GM23338 (cell line): ENCODE measurements around the gene STRBP. TPM values are rescaled to one million over a fixed set of nuclear protein-coding genes. Genes with fewer than 3 reads are reported as not detected.

Experiments used
- ATAC-seq: fragments of 200-7000 bp; cut with Tn5 transposase; 3 replicates; pipeline ENCODE4 v1.9.1; 2020
- DNase-seq: peaks from one replicate; pipeline ENCODE4 v3.0.0-alpha.2; 2015; ENCODE audit warnings: low spot score
- H2AFZ ChIP-seq: fragments of 200-600 bp; sonication (generic); 2 replicates; pipeline ENCODE4 v1.8.0; 2016; ENCODE audit warnings: antibody characterized with exemption, mild to moderate bottlenecking, moderate library complexity
- H3F3A ChIP-seq: fragments of 200-600 bp; sonication (generic); replicated peaks from 2 replicates; pipeline ENCODE4 v1.8.0; 2017; ENCODE audit warnings: antibody characterized with exemption, mixed run types, low read depth
- H3K27ac ChIP-seq: fragments of 200-600 bp; sonication (generic); 2 replicates; pipeline ENCODE4 v1.6.1; 2016; ENCODE audit warnings: low read depth
- H3K27me3 ChIP-seq: fragments of 200-600 bp; sonication (generic); 2 replicates; pipeline ENCODE4 v1.8.0; 2016; ENCODE audit warnings: mild to moderate bottlenecking, mixed run types, moderate library complexity; ENCODE audit not compliant: insufficient read depth
- H3K36me3 ChIP-seq: fragments of 200-600 bp; sonication (generic); 2 replicates; pipeline ENCODE4 v1.8.0; 2016; ENCODE audit warnings: mild to moderate bottlenecking; ENCODE audit not compliant: insufficient read depth
- H3K4me1 ChIP-seq: fragments of 200-600 bp; sonication (generic); 2 replicates; pipeline ENCODE4 v1.8.0; 2016; ENCODE audit warnings: mild to moderate bottlenecking, moderate library complexity; ENCODE audit not compliant: insufficient read depth
- H3K4me2 ChIP-seq: fragments of 200-600 bp; sonication (generic); 2 replicates; pipeline ENCODE4 v1.7.1; 2017; ENCODE audit warnings: mixed run types
- H3K4me3 ChIP-seq: fragments of 200-600 bp; sonication (generic); 2 replicates; pipeline ENCODE4 v1.6.1; 2016; ENCODE audit warnings: mixed run types
- H3K79me2 ChIP-seq: fragments of 200-600 bp; sonication (generic); replicated peaks from 2 replicates; pipeline ENCODE4 v1.8.0; 2017; ENCODE audit warnings: mild to moderate bottlenecking; ENCODE audit not compliant: insufficient read depth
- H3K9me2 ChIP-seq: fragments of 200-600 bp; sonication (generic); 2 replicates; pipeline ENCODE4 v1.8.0; 2017; ENCODE audit not compliant: insufficient read depth
- H4K20me1 ChIP-seq: fragments of 200-600 bp; sonication (generic); replicated peaks from 2 replicates; pipeline ENCODE4 v1.8.0; 2017; ENCODE audit warnings: mild to moderate bottlenecking; ENCODE audit not compliant: insufficient read depth
- H3K27ac Mint-ChIP-seq: 2 replicates; pipeline ENCODE4 v1.8.0; 2020; ENCODE audit warnings: inconsistent platforms, mild to moderate bottlenecking, moderate library complexity, mixed read lengths
- H3K27me3 Mint-ChIP-seq: 3 replicates; pipeline ENCODE4 v1.8.0; 2022; ENCODE audit warnings: low read depth, mild to moderate bottlenecking, moderate library complexity, mixed read lengths, inconsistent platforms; ENCODE audit not compliant: insufficient read depth, poor library complexity
- H3K36me3 Mint-ChIP-seq: 3 replicates; pipeline ENCODE4 v1.8.0; 2021; ENCODE audit warnings: low read depth, mild to moderate bottlenecking, inconsistent platforms, moderate library complexity, mixed read lengths
- H3K4me1 Mint-ChIP-seq: 3 replicates; pipeline ENCODE4 v1.8.0; 2020; ENCODE audit warnings: mild to moderate bottlenecking, inconsistent platforms, mixed read lengths
- H3K4me3 Mint-ChIP-seq: 3 replicates; pipeline ENCODE4 v1.8.0; 2021; ENCODE audit warnings: moderate library complexity, mild to moderate bottlenecking, inconsistent platforms, mixed read lengths
- H3K9me3 Mint-ChIP-seq: 3 replicates; pipeline ENCODE4 v1.8.0; 2020; ENCODE audit warnings: moderate library complexity, mild to moderate bottlenecking, inconsistent platforms, mixed read lengths
- CREB1 ChIP-seq: fragments of 250-450 bp; sonication (Bioruptor Pico); IDR thresholded peaks from 2 replicates; pipeline ENCODE4 v1.5.0; 2020; ENCODE audit warnings: low read depth, mild to moderate bottlenecking, moderate library complexity
- EZH2 ChIP-seq: fragments of 200-600 bp; sonication (generic); IDR thresholded peaks from one replicate; pipeline ENCODE4 v1.8.0; 2017; ENCODE audit warnings: antibody characterized with exemption, mild to moderate bottlenecking, low read depth; ENCODE audit not compliant: unreplicated experiment
- EZH2phosphoT487 ChIP-seq: fragments of 200-600 bp; sonication (generic); IDR thresholded peaks from one replicate; pipeline ENCODE4 v1.8.1; 2018; ENCODE audit warnings: antibody characterized with exemption; ENCODE audit not compliant: unreplicated experiment
- JUNB ChIP-seq: IDR thresholded peaks from one replicate; pipeline ENCODE4 v1.6.1; 2016; ENCODE audit warnings: antibody characterized with exemption; ENCODE audit not compliant: unreplicated experiment
- NANOG ChIP-seq: IDR thresholded peaks from 2 replicates; pipeline ENCODE4 v1.6.1; 2016; ENCODE audit warnings: antibody characterized with exemption, borderline replicate concordance
- POLR2AphosphoS5 ChIP-seq: IDR thresholded peaks from 2 replicates; pipeline ENCODE4 v1.6.1; 2016; ENCODE audit warnings: antibody characterized with exemption, low read depth
- STAT1 ChIP-seq: IDR thresholded peaks from one replicate; pipeline ENCODE4 v1.6.1; 2016; ENCODE audit warnings: antibody characterized with exemption; ENCODE audit not compliant: unreplicated experiment
- ZNF114 ChIP-seq: fragments of 250-450 bp; sonication (Bioruptor Pico); IDR thresholded peaks from 2 replicates; pipeline ENCODE4 v1.5.0; 2020; ENCODE audit warnings: mild to moderate bottlenecking, moderate library complexity
- ZNF331 ChIP-seq: fragments of 250-450 bp; sonication (Bioruptor Pico); IDR thresholded peaks from 2 replicates; pipeline ENCODE4 v1.5.0; 2020; ENCODE audit warnings: low read depth, mild to moderate bottlenecking, moderate library complexity
- polyA plus RNA-seq: library from polyadenylated mRNA; unstranded; fragments of >200 nt; fragmentation: Nextera tagmentation; extraction: Ambion mirVana; gene quantifications from 2 replicates; pipeline ENCODE4 v1.2.1, GENCODE V29; 2016
- total RNA-seq: library from RNA; depleted of rRNA; stranded (reverse); fragments of >200 nt; shearing (Covaris generic); gene quantifications from 2 replicates; pipeline ENCODE4 v1.2.3, GENCODE V29; 2014
- TF ChIP-seq, protein P1 (sequence below): IDR thresholded peaks from 2 replicates; pipeline ENCODE4 v1.6.1; 2016; ENCODE audit warnings: antibody characterized with exemption
- TF ChIP-seq, protein P2 (sequence below), 2 experiments: fragments of 200-600 bp in 1 of 2; sonication (generic) in 1 of 2; conservative IDR thresholded peaks; 2 replicates each; pipeline versions ENCODE4 v1.5.1 to v1.6.1; 2016 to 2017; ENCODE audit warnings: antibody characterized with exemption in 2 of 2, low read depth in 2 of 2, mild to moderate bottlenecking in 2 of 2, moderate library complexity in 1 of 2
- TF ChIP-seq, protein P3 (sequence below): IDR thresholded peaks from one replicate; pipeline ENCODE4 v1.6.1; 2018; ENCODE audit warnings: antibody characterized with exemption; ENCODE audit not compliant: unreplicated experiment

STRBP gene
- total and polyA plus RNA-seq, 2 experiments from 2014 or later = 80.5 to 116 TPM

DNA sequence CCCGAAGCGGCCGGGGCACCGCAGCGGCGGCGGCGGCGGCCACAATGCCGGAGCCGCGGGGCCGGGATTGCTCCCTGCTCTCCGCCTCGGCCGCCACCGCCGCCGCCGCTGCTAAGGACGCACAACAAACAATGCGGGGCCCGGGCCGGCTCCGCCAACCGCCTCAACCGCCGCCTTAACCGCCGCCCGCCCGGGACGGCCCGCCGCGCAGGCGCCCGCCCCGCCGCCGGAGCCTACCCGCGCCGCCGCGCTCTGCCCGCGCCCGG, 254 bp downstream of the STRBP start:
- Mint-ChIP-seq H3K4me3 (peak overlapping the region; percentile 84; the same call in 2 of the 3 replicates), H3K9me3 (no peaks in the 10 kb centered on the region; the same call in 2 of the 3 replicates), H3K36me3 (no peaks in the 10 kb centered on the region; the same call in 2 of the 3 replicates), H3K27me3 (peaks cover 16% of the 10 kb centered on the region), H3K27ac (no peak overlapping the region), H3K4me1 (peaks cover 41% of the 10 kb centered on the region)
- Histone ChIP-seq H4K20me1 (peaks cover 30% of the 10 kb centered on the region), H2AFZ (no peak overlapping the region), H3F3A (peaks cover 12% of the 10 kb centered on the region; the same call in 1 of the 2 replicates), H3K27ac (no peak overlapping the region), H3K4me1 (peaks cover 36% of the 10 kb centered on the region), H3K4me2 (peak overlapping the region; percentile 90), H3K4me3 (peak overlapping the region; percentile 79), H3K36me3 (no peaks in the 10 kb centered on the region), H3K79me2 (peaks cover 49% of the 10 kb centered on the region), H3K9me2 (no peaks in the 10 kb centered on the region), H3K27me3 (no peaks in the 10 kb centered on the region)
- peak; percentile 67 for DNase-seq
- TF ChIP-seq, protein P1, sequence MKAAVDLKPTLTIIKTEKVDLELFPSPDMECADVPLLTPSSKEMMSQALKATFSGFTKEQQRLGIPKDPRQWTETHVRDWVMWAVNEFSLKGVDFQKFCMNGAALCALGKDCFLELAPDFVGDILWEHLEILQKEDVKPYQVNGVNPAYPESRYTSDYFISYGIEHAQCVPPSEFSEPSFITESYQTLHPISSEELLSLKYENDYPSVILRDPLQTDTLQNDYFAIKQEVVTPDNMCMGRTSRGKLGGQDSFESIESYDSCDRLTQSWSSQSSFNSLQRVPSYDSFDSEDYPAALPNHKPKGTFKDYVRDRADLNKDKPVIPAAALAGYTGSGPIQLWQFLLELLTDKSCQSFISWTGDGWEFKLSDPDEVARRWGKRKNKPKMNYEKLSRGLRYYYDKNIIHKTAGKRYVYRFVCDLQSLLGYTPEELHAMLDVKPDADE = no peak
- TF ChIP-seq ZNF114 (CRISPR knock-in tag) = no peak
- no peak for TF ChIP-seq JUNB
- TF ChIP-seq EZH2 = no peak
- TF ChIP-seq ZNF331 (CRISPR knock-in tag) = no peak
- ATAC-seq = peak; percentile 7; the same call in 2 of the 3 replicates

DNA sequence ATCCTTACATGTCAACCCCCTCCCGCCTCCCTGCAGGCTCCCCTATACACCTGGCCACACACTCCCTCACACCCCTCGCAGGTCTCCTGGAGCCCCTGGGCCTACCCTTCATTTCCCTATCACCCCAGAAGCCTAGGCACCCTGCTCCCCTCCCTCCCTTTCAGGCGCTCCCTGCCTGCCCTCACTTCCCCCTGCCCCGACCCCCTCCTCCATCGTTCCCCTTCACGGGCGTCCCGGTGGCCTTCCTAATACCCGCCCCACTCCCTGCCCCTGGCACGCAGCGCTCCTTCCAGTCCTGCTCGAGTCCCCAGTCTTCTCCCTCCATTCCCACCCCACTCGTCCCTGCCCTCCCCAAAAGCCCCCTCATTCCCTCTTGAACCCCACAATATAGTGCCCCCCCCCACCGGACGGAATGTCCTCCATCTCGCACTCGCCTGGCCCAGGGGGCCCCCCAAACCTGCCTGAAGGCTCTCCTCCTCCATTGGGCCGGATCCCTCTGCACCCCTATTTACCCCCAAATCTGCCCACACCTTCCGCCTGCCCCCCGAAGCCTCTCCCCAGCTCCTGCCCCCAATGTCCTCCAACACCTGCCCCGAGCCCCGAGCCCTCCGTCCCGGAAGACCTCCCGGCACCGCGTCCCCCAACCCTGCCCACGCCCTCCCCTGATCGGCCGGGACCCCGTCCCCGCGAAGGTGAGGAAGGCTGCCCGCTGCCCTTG, 746 bp downstream of the STRBP start:
- H3K4me3 ChIP-seq = peak overlapping the region; percentile 79
- H3K79me2 ChIP-seq = peaks cover 54% of the 10 kb centered on the region
- H3K27ac Mint-ChIP-seq = no peak overlapping the region
- ATAC-seq (peak; percentile 19), DNase-seq (peak; percentile 41)
- peaks cover 41% of the 10 kb centered on the region for H3K4me1 ChIP-seq
- H4K20me1 ChIP-seq = peaks cover 35% of the 10 kb centered on the region
- H3K36me3 ChIP-seq = no peaks in the 10 kb centered on the region
- H3K27ac ChIP-seq = no peak overlapping the region
- no peaks in the 10 kb centered on the region for H3K9me2 ChIP-seq
- H3K27me3 ChIP-seq = no peaks in the 10 kb centered on the region
- no peaks in the 10 kb centered on the region; the same call in 2 of the 3 replicates for H3K36me3 Mint-ChIP-seq
- H3K27me3 Mint-ChIP-seq = peaks cover 14% of the 10 kb centered on the region
- no peaks in the 10 kb centered on the region; the same call in 2 of the 3 replicates for H3K9me3 Mint-ChIP-seq
- peaks cover 46% of the 10 kb centered on the region for H3K4me1 Mint-ChIP-seq
- peak overlapping the region; percentile 90 for H3K4me2 ChIP-seq
- no peak overlapping the region for H2AFZ ChIP-seq
- peak overlapping the region; percentile 84 for H3K4me3 Mint-ChIP-seq
- H3F3A ChIP-seq = peaks cover 12% of the 10 kb centered on the region; the same call in 1 of the 2 replicates
- no peak for TF ChIP-seq NANOG
- no peak for TF ChIP-seq POLR2AphosphoS5
- no peak for TF ChIP-seq ZNF331 (CRISPR knock-in tag)
- no peak for TF ChIP-seq CREB1 (CRISPR knock-in tag)
- TF ChIP-seq, protein P2, sequence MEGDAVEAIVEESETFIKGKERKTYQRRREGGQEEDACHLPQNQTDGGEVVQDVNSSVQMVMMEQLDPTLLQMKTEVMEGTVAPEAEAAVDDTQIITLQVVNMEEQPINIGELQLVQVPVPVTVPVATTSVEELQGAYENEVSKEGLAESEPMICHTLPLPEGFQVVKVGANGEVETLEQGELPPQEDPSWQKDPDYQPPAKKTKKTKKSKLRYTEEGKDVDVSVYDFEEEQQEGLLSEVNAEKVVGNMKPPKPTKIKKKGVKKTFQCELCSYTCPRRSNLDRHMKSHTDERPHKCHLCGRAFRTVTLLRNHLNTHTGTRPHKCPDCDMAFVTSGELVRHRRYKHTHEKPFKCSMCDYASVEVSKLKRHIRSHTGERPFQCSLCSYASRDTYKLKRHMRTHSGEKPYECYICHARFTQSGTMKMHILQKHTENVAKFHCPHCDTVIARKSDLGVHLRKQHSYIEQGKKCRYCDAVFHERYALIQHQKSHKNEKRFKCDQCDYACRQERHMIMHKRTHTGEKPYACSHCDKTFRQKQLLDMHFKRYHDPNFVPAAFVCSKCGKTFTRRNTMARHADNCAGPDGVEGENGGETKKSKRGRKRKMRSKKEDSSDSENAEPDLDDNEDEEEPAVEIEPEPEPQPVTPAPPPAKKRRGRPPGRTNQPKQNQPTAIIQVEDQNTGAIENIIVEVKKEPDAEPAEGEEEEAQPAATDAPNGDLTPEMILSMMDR (conservative IDR thresholded peaks at IDR 0.05; ENCODE audit: low read depth in 2 of 2) = no peak
- no peak for TF ChIP-seq EZH2phosphoT487
- no peak for TF ChIP-seq STAT1
- TF ChIP-seq, protein P3, sequence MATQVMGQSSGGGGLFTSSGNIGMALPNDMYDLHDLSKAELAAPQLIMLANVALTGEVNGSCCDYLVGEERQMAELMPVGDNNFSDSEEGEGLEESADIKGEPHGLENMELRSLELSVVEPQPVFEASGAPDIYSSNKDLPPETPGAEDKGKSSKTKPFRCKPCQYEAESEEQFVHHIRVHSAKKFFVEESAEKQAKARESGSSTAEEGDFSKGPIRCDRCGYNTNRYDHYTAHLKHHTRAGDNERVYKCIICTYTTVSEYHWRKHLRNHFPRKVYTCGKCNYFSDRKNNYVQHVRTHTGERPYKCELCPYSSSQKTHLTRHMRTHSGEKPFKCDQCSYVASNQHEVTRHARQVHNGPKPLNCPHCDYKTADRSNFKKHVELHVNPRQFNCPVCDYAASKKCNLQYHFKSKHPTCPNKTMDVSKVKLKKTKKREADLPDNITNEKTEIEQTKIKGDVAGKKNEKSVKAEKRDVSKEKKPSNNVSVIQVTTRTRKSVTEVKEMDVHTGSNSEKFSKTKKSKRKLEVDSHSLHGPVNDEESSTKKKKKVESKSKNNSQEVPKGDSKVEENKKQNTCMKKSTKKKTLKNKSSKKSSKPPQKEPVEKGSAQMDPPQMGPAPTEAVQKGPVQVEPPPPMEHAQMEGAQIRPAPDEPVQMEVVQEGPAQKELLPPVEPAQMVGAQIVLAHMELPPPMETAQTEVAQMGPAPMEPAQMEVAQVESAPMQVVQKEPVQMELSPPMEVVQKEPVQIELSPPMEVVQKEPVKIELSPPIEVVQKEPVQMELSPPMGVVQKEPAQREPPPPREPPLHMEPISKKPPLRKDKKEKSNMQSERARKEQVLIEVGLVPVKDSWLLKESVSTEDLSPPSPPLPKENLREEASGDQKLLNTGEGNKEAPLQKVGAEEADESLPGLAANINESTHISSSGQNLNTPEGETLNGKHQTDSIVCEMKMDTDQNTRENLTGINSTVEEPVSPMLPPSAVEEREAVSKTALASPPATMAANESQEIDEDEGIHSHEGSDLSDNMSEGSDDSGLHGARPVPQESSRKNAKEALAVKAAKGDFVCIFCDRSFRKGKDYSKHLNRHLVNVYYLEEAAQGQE = no peak
- TF ChIP-seq EZH2 = no peak
- TF ChIP-seq, protein P1 = no peak
- TF ChIP-seq ZNF114 (CRISPR knock-in tag) = no peak
